HepG2 (cell line): ENCODE results near the gene RABL2A. TPM values are rescaled to one million over a fixed set of nuclear protein-coding genes. Genes with fewer than 3 reads are reported as not detected.
A peak's percentile ranks its signal among the peaks of the same experiment; 100 is the strongest.

Source experiments
- DNMT1 ChIP-seq: sonication (generic); formaldehyde crosslinking; IDR thresholded peaks from 2 replicates; pipeline ENCODE4 v1.5.1; 2020; ENCODE audit warnings: mild to moderate bottlenecking, missing genetic modification reagents
- KMT2B ChIP-seq: IDR thresholded peaks from 2 replicates; pipeline ENCODE4 v1.6.1; 2016; ENCODE audit warnings: missing genetic modification reagents, missing compliant biosample characterization
- SKI ChIP-seq: fragments of 450-650 bp; IDR thresholded peaks from one replicate; pipeline ENCODE4 v1.6.1; 2018; ENCODE audit warnings: mild to moderate bottlenecking; ENCODE audit not compliant: partially characterized antibody
- YEATS4 ChIP-seq: sonication (generic); formaldehyde crosslinking; IDR thresholded peaks from 2 replicates; pipeline ENCODE4 v1.4.0; 2020; ENCODE audit warnings: missing genetic modification reagents, borderline replicate concordance
- ZEB1 ChIP-seq: IDR thresholded peaks from 2 replicates; pipeline ENCODE4 v1.6.1; 2012; ENCODE audit warnings: mild to moderate bottlenecking, low read depth, inconsistent platforms; ENCODE audit not compliant: insufficient replicate concordance
- ZFP62 ChIP-seq: sonication (generic); formaldehyde crosslinking; IDR thresholded peaks from 2 replicates; pipeline ENCODE4 v1.4.0; 2020; ENCODE audit warnings: missing genetic modification reagents
- ZMYM3 ChIP-seq: sonication (generic); formaldehyde crosslinking; IDR thresholded peaks from 2 replicates; pipeline ENCODE4 v1.5.1; 2020; ENCODE audit warnings: mild to moderate bottlenecking, missing genetic modification reagents
- ZNF121 ChIP-seq: sonication (generic); formaldehyde crosslinking; IDR thresholded peaks from 2 replicates; pipeline ENCODE4 v1.5.0; 2020; ENCODE audit warnings: mild to moderate bottlenecking, missing genetic modification reagents
- ZNF605 ChIP-seq: sonication (generic); formaldehyde crosslinking; IDR thresholded peaks from 2 replicates; pipeline ENCODE4 v1.8.0; 2022; ENCODE audit warnings: mild to moderate bottlenecking, missing genetic modification reagents
- ZNF761 ChIP-seq: sonication (generic); formaldehyde crosslinking; conservative IDR thresholded peaks from 2 replicates; pipeline ENCODE4 v1.4.0; 2020; ENCODE audit warnings: mild to moderate bottlenecking, missing genetic modification reagents
- ZNF83 ChIP-seq: sonication (generic); formaldehyde crosslinking; IDR thresholded peaks from 2 replicates; pipeline ENCODE4 v1.4.0; 2020; ENCODE audit warnings: missing genetic modification reagents, mild to moderate bottlenecking, borderline replicate concordance
- ZSCAN21 ChIP-seq: sonication (generic); formaldehyde crosslinking; IDR thresholded peaks from 2 replicates; pipeline ENCODE4 v1.8.0; 2022; ENCODE audit warnings: mild to moderate bottlenecking, missing genetic modification reagents, moderate library complexity, borderline replicate concordance
- polyA plus RNA-seq, 8 experiments: library from polyadenylated mRNA; depleted of rRNA in 3 of 8; stranded (reverse) in 7 of 8; unstranded in 1 of 8; fragments of >200 nt; fragmentation: Illumina TruSeq in 4 of 8; extraction: Trizol in 4 of 8; gene quantifications; 2 replicates each; pipeline versions ENCODE4 v1.2.1 to v1.2.3, GENCODE V29; 2011 to 2016; ENCODE audit warnings: low read depth in 4 of 8, missing spikeins in 1 of 8, mixed read lengths in 1 of 8; ENCODE audit not compliant: insufficient read depth in 1 of 8
- total RNA-seq, 5 experiments: library from RNA; depleted of rRNA; stranded (reverse); fragments of >200 nt; fragmentation: Illumina TruSeq; extraction: Trizol; gene quantifications; 2 replicates each; pipeline ENCODE4 v1.2.3, GENCODE V29; 2016; ENCODE audit warnings: low read depth in 1 of 5
- TF ChIP-seq, protein P1 (sequence below): sonication (generic); formaldehyde crosslinking; IDR thresholded peaks from 2 replicates; pipeline ENCODE4 v1.4.0; 2020; ENCODE audit warnings: missing genetic modification reagents
- TF ChIP-seq, protein P2 (sequence below): sonication (generic); formaldehyde crosslinking; IDR thresholded peaks from 2 replicates; pipeline ENCODE4 v1.5.0; 2020; ENCODE audit warnings: missing genetic modification reagents
- TF ChIP-seq, protein P3 (sequence below): sonication (generic); formaldehyde crosslinking; IDR thresholded peaks from 2 replicates; pipeline ENCODE4 v1.4.0; 2020; ENCODE audit warnings: missing genetic modification reagents

The RABL2A gene
- total and polyA plus RNA-seq, 2 of the 13 experiments (the other 11 are each of a cell fraction or from before 2014, with no cell fraction given), result 9.6 to 13.4 TPM

DNA sequence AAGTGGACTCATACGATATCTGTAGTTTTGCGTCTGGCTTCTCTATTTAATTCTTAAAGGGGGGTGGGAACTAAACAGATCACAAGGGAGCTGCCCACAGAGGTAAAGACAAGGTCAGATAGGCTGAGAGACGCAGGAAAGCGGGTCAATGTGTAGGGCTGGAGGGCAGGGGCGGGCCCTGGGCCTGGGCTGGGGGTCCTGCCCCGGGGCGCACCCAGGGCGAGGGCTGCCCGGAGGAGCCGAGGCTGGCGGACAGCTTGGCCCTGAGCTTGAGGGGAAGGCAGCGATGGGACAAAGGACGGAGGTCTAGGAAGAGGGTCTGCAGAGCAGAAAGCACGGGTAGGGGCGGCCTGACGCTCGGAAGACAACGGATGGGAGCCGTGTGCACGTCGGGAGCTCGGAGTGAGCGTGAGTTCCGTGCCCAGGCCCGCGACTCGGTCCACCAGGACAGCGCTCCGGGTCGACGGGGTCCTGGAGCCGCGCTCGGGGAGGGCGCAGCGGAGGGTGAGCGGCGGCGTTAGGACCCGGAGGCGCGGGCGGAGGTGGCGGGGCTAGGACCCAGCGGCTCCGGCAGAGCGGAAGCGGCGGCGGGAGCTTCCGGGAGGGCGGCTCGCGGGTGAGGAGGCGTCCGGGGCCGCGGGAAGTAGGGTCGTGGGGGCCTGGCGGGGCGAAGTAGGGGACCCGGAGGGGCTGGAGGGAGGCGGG is 43.4 kb upstream of the RABL2A start (continued):
- peak; percentile 93 for TF ChIP-seq KMT2B (CRISPR knock-in tag)
- peak; percentile 99; the same call in 1 of the 2 replicates for TF ChIP-seq DNMT1 (CRISPR knock-in tag)
- TF ChIP-seq ZMYM3, result peak; percentile 95
- peak; percentile 53; the same call in 1 of the 2 replicates for TF ChIP-seq ZFP62 (CRISPR knock-in tag)
- TF ChIP-seq, protein P1, sequence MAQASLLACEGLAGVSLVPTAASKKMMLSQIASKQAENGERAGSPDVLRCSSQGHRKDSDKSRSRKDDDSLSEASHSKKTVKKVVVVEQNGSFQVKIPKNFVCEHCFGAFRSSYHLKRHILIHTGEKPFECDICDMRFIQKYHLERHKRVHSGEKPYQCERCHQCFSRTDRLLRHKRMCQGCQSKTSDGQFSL (CRISPR knock-in tag), result peak; percentile 87
- peak; percentile 97 for TF ChIP-seq ZSCAN21 (CRISPR knock-in tag)
- TF ChIP-seq ZNF83 (CRISPR knock-in tag), result peak; percentile 94; the same call in 1 of the 2 replicates
- TF ChIP-seq, protein P2, sequence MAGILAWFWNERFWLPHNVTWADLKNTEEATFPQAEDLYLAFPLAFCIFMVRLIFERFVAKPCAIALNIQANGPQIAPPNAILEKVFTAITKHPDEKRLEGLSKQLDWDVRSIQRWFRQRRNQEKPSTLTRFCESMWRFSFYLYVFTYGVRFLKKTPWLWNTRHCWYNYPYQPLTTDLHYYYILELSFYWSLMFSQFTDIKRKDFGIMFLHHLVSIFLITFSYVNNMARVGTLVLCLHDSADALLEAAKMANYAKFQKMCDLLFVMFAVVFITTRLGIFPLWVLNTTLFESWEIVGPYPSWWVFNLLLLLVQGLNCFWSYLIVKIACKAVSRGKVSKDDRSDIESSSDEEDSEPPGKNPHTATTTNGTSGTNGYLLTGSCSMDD (CRISPR knock-in tag), result peak; percentile 93
- TF ChIP-seq, protein P3, sequence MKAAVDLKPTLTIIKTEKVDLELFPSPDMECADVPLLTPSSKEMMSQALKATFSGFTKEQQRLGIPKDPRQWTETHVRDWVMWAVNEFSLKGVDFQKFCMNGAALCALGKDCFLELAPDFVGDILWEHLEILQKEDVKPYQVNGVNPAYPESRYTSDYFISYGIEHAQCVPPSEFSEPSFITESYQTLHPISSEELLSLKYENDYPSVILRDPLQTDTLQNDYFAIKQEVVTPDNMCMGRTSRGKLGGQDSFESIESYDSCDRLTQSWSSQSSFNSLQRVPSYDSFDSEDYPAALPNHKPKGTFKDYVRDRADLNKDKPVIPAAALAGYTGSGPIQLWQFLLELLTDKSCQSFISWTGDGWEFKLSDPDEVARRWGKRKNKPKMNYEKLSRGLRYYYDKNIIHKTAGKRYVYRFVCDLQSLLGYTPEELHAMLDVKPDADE (CRISPR knock-in tag), result peak; percentile 95; the same call in 1 of the 2 replicates
- TF ChIP-seq SKI, result peak; percentile 56
- TF ChIP-seq ZNF761 (CRISPR knock-in tag), result peak; percentile 95
- TF ChIP-seq ZNF121 (CRISPR knock-in tag), result 0 out of 2 replicates have a peak, but pooled peaks have one; percentile 44
- TF ChIP-seq ZNF605 (CRISPR knock-in tag), result 0 out of 2 replicates have a peak, but pooled peaks have one; percentile 48
- TF ChIP-seq YEATS4 (CRISPR knock-in tag), result peak; percentile 96
- TF ChIP-seq ZEB1, result peak; percentile 27
